Osteocyte (in vitro differentiated cells): ENCODE results near the gene DEGS1. TPM values are rescaled to one million over a fixed set of nuclear protein-coding genes. Genes with fewer than 3 reads are reported as not detected.

Experiments used
- DNase-seq: peaks from one replicate; pipeline ENCODE4 v3.0.0; 2021; ENCODE audit warnings: mixed read lengths; ENCODE audit not compliant: unreplicated experiment; ENCODE audit errors: extremely low spot score
- H3K27ac Mint-ChIP-seq: one replicate; pipeline ENCODE4 v1.8.0; 2021; ENCODE audit warnings: mild to moderate bottlenecking, mixed read lengths; ENCODE audit not compliant: unreplicated experiment
- H3K27me3 Mint-ChIP-seq: one replicate; pipeline ENCODE4 v1.8.0; 2021; ENCODE audit warnings: mixed read lengths; ENCODE audit not compliant: unreplicated experiment
- H3K36me3 Mint-ChIP-seq: one replicate; pipeline ENCODE4 v1.8.0; 2021; ENCODE audit warnings: mixed read lengths; ENCODE audit not compliant: unreplicated experiment
- H3K4me1 Mint-ChIP-seq: one replicate; pipeline ENCODE4 v1.8.0; 2021; ENCODE audit warnings: mixed read lengths; ENCODE audit not compliant: unreplicated experiment
- H3K4me3 Mint-ChIP-seq: one replicate; pipeline ENCODE4 v1.8.0; 2021; ENCODE audit warnings: mild to moderate bottlenecking, moderate library complexity, mixed read lengths; ENCODE audit not compliant: unreplicated experiment
- H3K9me3 Mint-ChIP-seq: one replicate; pipeline ENCODE4 v1.8.0; 2021; ENCODE audit warnings: mixed read lengths; ENCODE audit not compliant: unreplicated experiment
- CTCF ChIP-seq: fragments of 200-600 bp; sonication (generic); IDR thresholded peaks from 2 replicates; pipeline ENCODE4 v1.5.0; 2021; ENCODE audit warnings: antibody characterized with exemption, mild to moderate bottlenecking, moderate library complexity
- total RNA-seq: library from RNA; stranded (reverse); gene quantifications from 2 replicates; pipeline ENCODE4 v1.2.1, GENCODE V29; 2021

Gene DEGS1
- total RNA-seq, 1 donor from 2014 or later = 110 TPM

- H3K36me3 Mint-ChIP-seq = peaks cover 17% of the 10 kb centered on the region
- H3K4me1 Mint-ChIP-seq = no peaks in the 10 kb centered on the region
- no peak for DNase-seq
- no peak for TF ChIP-seq CTCF
- no peak overlapping the region for H3K4me3 Mint-ChIP-seq
- H3K27ac Mint-ChIP-seq = no peak overlapping the region
- no peaks in the 10 kb centered on the region for H3K9me3 Mint-ChIP-seq
- H3K27me3 Mint-ChIP-seq = no peaks in the 10 kb centered on the region
These were observed 52.9 kb downstream of the DEGS1 start for GRCh38 chr1:224235813-224236493.

- no peak for DNase-seq
- Mint-ChIP-seq H3K27ac (no peak overlapping the region), H3K4me3 (no peak overlapping the region), H3K9me3 (no peaks in the 10 kb centered on the region), H3K4me1 (no peaks in the 10 kb centered on the region), H3K27me3 (no peaks in the 10 kb centered on the region), H3K36me3 (peaks cover 15% of the 10 kb centered on the region)
- no peak for TF ChIP-seq CTCF
These were observed 54.3 kb downstream of the DEGS1 start for GRCh38 chr1:224237119-224237881.

GRCh38 chr1:224238212-224238611, 55.2 kb downstream of the DEGS1 start:
- no peak overlapping the region for H3K4me3 Mint-ChIP-seq
- no peaks in the 10 kb centered on the region for H3K9me3 Mint-ChIP-seq
- no peaks in the 10 kb centered on the region for H3K27me3 Mint-ChIP-seq
- TF ChIP-seq CTCF = no peak
- peaks cover 11% of the 10 kb centered on the region for H3K36me3 Mint-ChIP-seq
- H3K4me1 Mint-ChIP-seq = no peaks in the 10 kb centered on the region
- DNase-seq = no peak
- H3K27ac Mint-ChIP-seq = no peak overlapping the region

- H3K27ac Mint-ChIP-seq = no peak overlapping the region
- no peak overlapping the region for H3K4me3 Mint-ChIP-seq
- no peaks in the 10 kb centered on the region for H3K27me3 Mint-ChIP-seq
- H3K4me1 Mint-ChIP-seq = no peaks in the 10 kb centered on the region
- no peaks in the 10 kb centered on the region for H3K9me3 Mint-ChIP-seq
- H3K36me3 Mint-ChIP-seq = peaks cover 11% of the 10 kb centered on the region
- no peak for DNase-seq
- no peak for TF ChIP-seq CTCF
These were observed 55.7 kb downstream of the DEGS1 start for GRCh38 chr1:224238756-224239155.

Other genes starting within 250 kb of the DEGS1 start
- gene FBXO28, start 69.1 kb upstream of the DEGS1 start, total RNA-seq = 26.0 and 28.1 TPM in 2 replicates
- 22.5 and 28.2 TPM in 2 replicates for gene NVL, start 146.9 kb downstream of the DEGS1 start, total RNA-seq
- gene CNIH4, start 173.6 kb downstream of the DEGS1 start, total RNA-seq = 53.6 and 54.8 TPM in 2 replicates